Activated naive CD8-positive, alpha-beta T cell treated with anti-CD3 and anti-CD28 coated beads, Interleukin-2, amount 50 U/mL, for 24 hours (primary cell): ENCODE results near the gene SLC39A11.
"Not testable (repeated sequence)": the region's sequence is repeated elsewhere in the genome, so short reads cannot be mapped to it uniquely, and the experiment has no call there.

ENCODE experiments used
- ATAC-seq: fragments of 150-1000 bp; cut with Tn5 transposase; one replicate; pipeline ENCODE4 v1.10.0; 2021
- DNase-seq: peaks from one replicate; pipeline ENCODE4 v3.0.0; 2021
- H3K27ac Mint-ChIP-seq: one replicate; pipeline ENCODE4 v1.8.0; 2021; ENCODE audit warnings: mild to moderate bottlenecking, mixed read lengths
- H3K27me3 Mint-ChIP-seq: one replicate; pipeline ENCODE4 v1.8.0; 2021; ENCODE audit warnings: mixed read lengths
- H3K36me3 Mint-ChIP-seq: one replicate; pipeline ENCODE4 v1.8.0; 2021; ENCODE audit warnings: low read depth, mixed read lengths
- H3K4me1 Mint-ChIP-seq: one replicate; pipeline ENCODE4 v1.8.0; 2021; ENCODE audit warnings: mixed read lengths
- H3K4me3 Mint-ChIP-seq: one replicate; pipeline ENCODE4 v1.8.0; 2021; ENCODE audit warnings: mild to moderate bottlenecking, moderate library complexity, mixed read lengths
- H3K9me3 Mint-ChIP-seq: one replicate; pipeline ENCODE4 v1.8.0; 2021; ENCODE audit warnings: mixed read lengths

Gene SLC39A11

DNA sequence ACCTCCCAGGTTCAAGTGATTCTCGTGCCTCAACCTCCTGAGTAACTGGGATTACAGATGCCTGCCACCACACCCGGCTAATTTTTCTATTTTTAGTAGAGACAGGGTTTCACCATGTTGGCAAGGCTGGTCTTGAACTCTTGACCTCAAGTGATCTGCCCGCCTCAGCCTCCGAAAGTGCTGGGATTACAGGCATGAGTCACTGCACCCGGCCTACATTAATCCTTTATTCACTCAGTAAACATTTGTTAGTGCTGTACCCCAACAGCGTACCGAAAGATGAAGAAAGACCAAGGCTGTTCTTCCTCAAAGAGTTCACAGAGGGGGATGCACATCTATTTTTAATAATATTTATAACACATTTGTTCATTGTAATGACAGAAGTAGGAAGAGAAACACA is 196.2 kb downstream of the SLC39A11 start:
- not testable (repeated sequence) for H3K27ac Mint-ChIP-seq, ATAC-seq, DNase-seq, H3K27me3 Mint-ChIP-seq, H3K4me3 Mint-ChIP-seq, H3K9me3 Mint-ChIP-seq, H3K4me1 Mint-ChIP-seq
- peaks cover 10% of the 10 kb centered on the region for H3K36me3 Mint-ChIP-seq

DNA sequence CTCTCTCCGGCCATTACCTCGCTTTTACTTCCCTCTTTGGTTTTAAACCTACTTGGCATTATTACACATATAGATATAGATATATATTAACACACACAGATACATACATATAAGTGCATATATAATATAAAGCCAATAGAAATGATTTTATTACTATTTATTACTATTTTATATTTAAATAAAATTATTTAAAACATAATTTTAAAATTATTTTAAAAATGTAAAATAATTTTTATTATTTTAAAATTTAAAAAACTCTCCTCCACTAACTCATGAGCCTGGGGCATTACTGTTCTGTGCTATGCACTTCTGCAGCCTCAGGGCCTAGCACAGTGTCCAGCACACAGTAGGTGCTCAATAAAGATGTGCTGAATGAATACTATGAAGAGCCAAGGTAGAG is 200.9 kb downstream of the SLC39A11 start:
- peaks cover 33% of the 10 kb centered on the region for H3K36me3 Mint-ChIP-seq
- no peaks in the 10 kb centered on the region for H3K9me3 Mint-ChIP-seq
- ATAC-seq (no peak), DNase-seq (no peak)
- peak overlapping the region; percentile 42 for H3K27ac Mint-ChIP-seq
- no peak overlapping the region for H3K4me3 Mint-ChIP-seq
- peaks cover 20% of the 10 kb centered on the region for H3K4me1 Mint-ChIP-seq
- H3K27me3 Mint-ChIP-seq, result no peaks in the 10 kb centered on the region

DNA sequence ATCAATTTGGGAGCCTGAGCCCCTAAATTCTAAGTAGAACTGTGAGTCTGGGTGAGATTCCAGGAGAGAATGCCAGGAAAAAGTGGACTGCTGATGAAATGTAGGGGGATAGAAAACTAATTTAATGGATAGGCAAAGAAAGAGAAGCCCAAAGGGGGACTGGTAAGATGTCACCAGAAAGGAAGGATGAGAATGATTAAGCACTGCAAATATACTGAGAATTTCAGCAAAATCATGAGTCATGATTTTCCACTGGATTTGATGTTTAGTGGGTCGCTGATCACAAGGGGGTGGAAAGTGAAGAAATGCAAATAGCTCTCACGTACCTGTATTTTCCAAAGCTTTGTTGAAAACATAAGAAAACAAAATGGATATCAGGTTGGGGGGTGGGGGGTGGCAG is 201.8 kb downstream of the SLC39A11 start:
- ATAC-seq (peak; percentile 61), DNase-seq (no peak)
- no peaks in the 10 kb centered on the region for H3K9me3 Mint-ChIP-seq
- peaks cover 33% of the 10 kb centered on the region for H3K36me3 Mint-ChIP-seq
- H3K27ac Mint-ChIP-seq, result peak overlapping the region; percentile 61
- H3K27me3 Mint-ChIP-seq, result no peaks in the 10 kb centered on the region
- peaks cover 20% of the 10 kb centered on the region for H3K4me1 Mint-ChIP-seq
- H3K4me3 Mint-ChIP-seq, result no peak overlapping the region

DNA sequence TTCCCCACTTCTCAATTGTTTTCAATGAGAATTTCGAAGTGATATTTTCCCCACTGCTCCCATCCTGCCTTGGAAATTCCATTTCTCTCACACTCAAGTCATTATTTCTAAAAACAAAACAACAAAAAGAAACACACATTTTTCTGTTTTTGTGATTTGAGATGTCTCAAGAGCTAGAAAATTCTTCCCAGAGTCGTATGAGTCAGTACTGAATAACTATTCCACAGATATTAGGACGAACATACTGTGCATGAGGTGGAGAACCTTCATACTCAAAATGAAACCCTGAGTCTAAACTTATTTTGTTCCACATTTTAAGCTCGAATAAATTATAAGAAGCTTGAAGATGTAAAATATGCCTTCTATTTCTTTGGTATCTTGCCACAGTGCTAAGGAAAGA is 204.6 kb downstream of the SLC39A11 start:
- Mint-ChIP-seq H3K9me3 (no peaks in the 10 kb centered on the region), H3K27me3 (no peaks in the 10 kb centered on the region), H3K36me3 (peaks cover 29% of the 10 kb centered on the region), H3K4me3 (no peak overlapping the region), H3K27ac (peak overlapping the region; percentile 14), H3K4me1 (peaks cover 20% of the 10 kb centered on the region)
- no peak for ATAC-seq
- no peak for DNase-seq

DNA sequence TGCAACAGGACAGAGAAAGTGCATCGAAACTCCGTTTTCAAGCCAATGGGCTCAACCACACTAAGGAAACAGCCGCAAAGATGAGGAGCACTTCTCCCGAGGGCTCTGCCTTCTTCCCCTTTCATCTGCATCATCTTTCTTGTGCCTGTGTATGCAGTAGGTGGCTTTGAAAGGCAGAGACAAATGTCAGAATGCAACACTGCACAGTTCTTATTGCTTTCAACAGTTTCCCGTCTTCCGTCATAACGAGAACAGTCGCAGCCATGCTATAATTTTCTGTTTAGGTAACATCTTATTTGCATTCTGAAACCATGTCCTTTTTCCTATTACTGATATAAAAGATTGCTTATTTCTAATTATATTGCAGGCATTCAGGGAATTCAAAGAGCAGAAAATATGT is 205.2 kb downstream of the SLC39A11 start:
- H3K4me3 Mint-ChIP-seq, result no peak overlapping the region
- peaks cover 31% of the 10 kb centered on the region for H3K36me3 Mint-ChIP-seq
- ATAC-seq, result no peak

DNA sequence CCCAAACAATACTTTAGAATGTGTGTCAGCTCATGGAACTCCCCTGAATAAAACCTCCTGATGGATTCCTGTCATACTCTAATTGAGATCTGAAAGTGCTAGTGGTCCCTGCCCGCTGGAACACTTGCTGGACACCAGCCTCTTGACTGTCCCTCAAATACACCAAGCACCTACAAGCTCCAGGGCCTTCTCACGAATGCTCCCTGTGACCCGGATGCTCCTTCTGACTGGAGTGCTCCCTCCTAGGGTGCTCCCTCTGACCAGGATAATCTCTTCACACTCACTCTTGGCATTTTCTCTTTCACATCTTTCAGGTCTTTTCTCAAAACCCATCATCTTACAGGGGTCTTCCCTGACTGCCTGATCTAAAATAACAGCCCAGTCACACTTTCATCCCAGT is 205.9 kb downstream of the SLC39A11 start:
- Mint-ChIP-seq H3K9me3 (no peaks in the 10 kb centered on the region), H3K27me3 (no peaks in the 10 kb centered on the region), H3K4me1 (peaks cover 20% of the 10 kb centered on the region), H3K4me3 (no peak overlapping the region), H3K36me3 (peaks cover 37% of the 10 kb centered on the region), H3K27ac (no peak overlapping the region)
- ATAC-seq, result no peak
- DNase-seq, result no peak

More for the DNA sequence above, 205.2 kb downstream of the SLC39A11 start:
- Mint-ChIP-seq H3K9me3 (no peaks in the 10 kb centered on the region), H3K4me1 (peaks cover 20% of the 10 kb centered on the region), H3K27me3 (no peaks in the 10 kb centered on the region), H3K27ac (no peak overlapping the region)
- DNase-seq, result no peak

DNA sequence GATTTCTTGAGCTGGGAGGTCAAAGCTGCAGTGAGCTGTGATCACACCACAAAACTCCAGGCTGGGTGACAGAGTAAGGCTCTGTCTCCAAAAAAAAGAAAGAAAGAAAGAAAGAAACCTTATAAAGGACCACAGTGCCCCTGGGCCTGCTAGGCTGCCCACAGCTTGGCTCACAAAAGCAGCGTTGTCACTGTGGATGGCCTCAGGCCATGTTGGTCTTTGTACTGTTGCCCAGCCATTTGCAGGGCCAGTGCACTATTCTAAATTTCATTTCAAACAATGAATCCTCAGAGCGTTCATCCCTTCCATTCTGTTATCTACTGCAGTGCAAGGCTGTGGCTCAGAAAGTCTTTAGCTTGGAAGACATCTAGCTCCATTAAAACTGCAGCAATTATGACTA is 208.4 kb downstream of the SLC39A11 start:
- H3K27me3 Mint-ChIP-seq, result no peaks in the 10 kb centered on the region
- peaks cover 6% of the 10 kb centered on the region for H3K4me1 Mint-ChIP-seq
- H3K4me3 Mint-ChIP-seq, result no peak overlapping the region
- DNase-seq (no peak), ATAC-seq (no peak)
- no peak overlapping the region for H3K27ac Mint-ChIP-seq
- H3K36me3 Mint-ChIP-seq, result peaks cover 37% of the 10 kb centered on the region
- peaks cover 7% of the 10 kb centered on the region for H3K9me3 Mint-ChIP-seq

DNA sequence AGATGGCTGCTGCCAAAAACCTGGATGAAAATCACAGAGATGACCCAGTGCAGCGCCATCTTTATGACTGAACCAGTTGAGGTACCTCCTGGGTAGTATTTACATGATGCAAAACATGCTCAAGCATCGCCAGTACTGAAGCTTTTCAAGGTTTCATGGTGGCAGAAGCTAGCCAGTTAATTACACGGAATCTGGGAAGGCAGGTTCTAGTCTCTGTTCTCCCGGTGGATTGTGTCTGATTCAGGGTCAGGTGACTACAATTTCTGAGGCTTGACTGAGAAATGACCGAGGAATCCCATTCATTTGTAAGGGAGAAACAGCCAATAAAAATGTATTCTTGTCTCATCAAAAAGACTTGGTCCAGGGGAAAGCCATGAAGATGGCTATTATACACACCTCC is 209.1 kb downstream of the SLC39A11 start:
- H3K36me3 Mint-ChIP-seq, result peaks cover 37% of the 10 kb centered on the region
- no peak overlapping the region for H3K27ac Mint-ChIP-seq
- peaks cover 10% of the 10 kb centered on the region for H3K9me3 Mint-ChIP-seq
- no peak for ATAC-seq
- no peak for DNase-seq
- peaks cover 6% of the 10 kb centered on the region for H3K4me1 Mint-ChIP-seq
- no peaks in the 10 kb centered on the region for H3K27me3 Mint-ChIP-seq
- H3K4me3 Mint-ChIP-seq, result no peak overlapping the region

DNA sequence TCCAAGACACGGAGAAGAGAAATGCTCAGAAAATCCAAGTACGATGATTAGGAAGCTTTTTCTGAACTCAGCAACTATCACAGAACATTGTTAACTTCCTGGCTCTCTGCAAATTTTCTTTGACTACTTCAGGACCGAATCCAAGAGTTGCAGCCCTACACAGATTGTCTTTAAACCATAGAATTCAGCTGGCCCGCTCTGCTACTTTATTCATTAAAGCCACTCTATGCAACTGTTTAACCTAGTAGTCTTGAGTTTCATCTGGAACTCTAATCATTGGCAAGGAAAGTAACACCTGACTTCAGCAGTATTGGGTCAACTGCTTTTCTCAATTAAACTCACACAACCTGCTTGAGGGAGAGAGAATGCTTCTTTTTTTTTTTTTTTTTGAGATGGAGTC is 210.1 kb downstream of the SLC39A11 start:
- ATAC-seq (no peak), DNase-seq (no peak)
- no peaks in the 10 kb centered on the region for H3K27me3 Mint-ChIP-seq
- H3K4me1 Mint-ChIP-seq, result no peaks in the 10 kb centered on the region
- no peak overlapping the region for H3K4me3 Mint-ChIP-seq
- H3K9me3 Mint-ChIP-seq, result peaks cover 13% of the 10 kb centered on the region
- peaks cover 37% of the 10 kb centered on the region for H3K36me3 Mint-ChIP-seq
- H3K27ac Mint-ChIP-seq, result no peak overlapping the region

DNA sequence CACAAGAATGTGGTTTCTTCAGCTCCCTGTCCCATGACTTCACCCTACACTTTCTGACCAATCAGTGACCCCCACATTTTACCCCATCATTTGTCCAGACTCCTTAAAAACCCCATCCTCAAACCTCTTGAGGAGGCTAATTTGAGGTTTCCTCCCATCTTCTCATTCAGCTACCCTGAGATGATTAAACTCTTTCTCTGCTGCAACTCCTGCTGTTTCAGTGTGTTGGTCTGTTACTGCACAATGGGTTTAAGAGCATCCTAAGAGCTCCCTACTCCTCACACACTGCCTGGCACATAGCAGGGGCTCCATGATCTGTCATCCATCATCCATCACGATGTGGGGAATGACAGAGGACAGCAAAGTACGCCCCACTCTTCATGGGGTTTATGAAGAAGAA is 212.6 kb downstream of the SLC39A11 start:
- ATAC-seq (no peak), DNase-seq (no peak)
- no peaks in the 10 kb centered on the region for H3K4me1 Mint-ChIP-seq
- H3K27ac Mint-ChIP-seq, result no peak overlapping the region
- H3K27me3 Mint-ChIP-seq, result no peaks in the 10 kb centered on the region
- peaks cover 30% of the 10 kb centered on the region for H3K9me3 Mint-ChIP-seq
- peaks cover 51% of the 10 kb centered on the region for H3K36me3 Mint-ChIP-seq
- H3K4me3 Mint-ChIP-seq, result no peak overlapping the region

DNA sequence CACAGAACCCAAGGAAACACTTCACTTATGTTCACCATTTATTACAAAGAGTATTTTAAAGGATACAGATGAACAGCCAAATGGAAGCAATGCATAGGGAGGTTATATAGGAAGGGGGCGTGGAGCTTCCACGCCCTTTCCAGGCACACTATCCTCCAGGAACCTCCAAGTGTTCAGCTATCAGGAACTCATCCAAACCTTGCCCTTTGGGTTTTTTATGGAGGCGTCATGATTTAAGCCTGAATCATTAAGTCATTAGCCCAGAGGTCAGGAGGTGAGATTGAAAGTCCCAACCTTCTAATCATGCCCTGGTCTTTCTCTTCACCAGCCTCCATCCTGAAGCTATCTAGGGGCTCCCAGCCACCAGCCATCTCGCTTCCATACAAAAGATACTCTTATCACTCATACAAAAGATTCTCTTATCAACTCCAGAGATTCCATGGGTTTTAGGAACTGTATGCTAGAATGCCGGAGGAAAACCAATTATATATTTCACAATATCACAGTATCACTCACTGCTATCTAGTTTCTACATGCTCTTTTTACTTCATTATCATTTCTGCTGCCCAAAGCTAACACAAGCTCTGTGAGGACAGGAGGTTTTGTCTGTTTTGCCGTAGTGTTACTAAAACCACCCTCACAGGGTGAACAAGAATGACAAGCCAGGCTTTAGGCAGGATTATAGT is 213.4 kb downstream of the SLC39A11 start:
- ATAC-seq (no peak), DNase-seq (no peak)
- H3K36me3 Mint-ChIP-seq, result peaks cover 52% of the 10 kb centered on the region
- no peak overlapping the region for H3K27ac Mint-ChIP-seq
- H3K9me3 Mint-ChIP-seq, result peaks cover 35% of the 10 kb centered on the region
- no peaks in the 10 kb centered on the region for H3K4me1 Mint-ChIP-seq
- no peak overlapping the region for H3K4me3 Mint-ChIP-seq
- H3K27me3 Mint-ChIP-seq, result no peaks in the 10 kb centered on the region

DNA sequence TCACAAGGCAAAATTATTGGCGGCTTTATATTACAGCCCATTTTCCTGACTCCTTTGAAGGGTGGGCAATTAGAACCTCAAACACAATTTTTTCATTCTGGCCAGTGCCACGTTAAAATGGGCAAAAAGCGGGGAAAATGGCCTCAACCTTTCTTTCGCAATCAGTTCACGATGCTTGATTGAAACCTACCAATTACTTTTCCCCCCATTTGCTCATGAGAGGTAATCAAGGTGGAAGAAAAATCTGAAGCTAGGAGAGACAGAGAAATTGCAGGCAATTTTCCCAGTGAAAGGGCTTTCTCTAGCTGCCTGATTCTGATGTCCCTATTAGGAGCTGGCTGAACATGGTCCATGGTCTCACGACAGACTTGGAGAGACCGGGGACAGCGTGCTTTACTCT is 215.1 kb downstream of the SLC39A11 start:
- no peak overlapping the region for H3K27ac Mint-ChIP-seq
- H3K36me3 Mint-ChIP-seq, result peaks cover 49% of the 10 kb centered on the region

DNA sequence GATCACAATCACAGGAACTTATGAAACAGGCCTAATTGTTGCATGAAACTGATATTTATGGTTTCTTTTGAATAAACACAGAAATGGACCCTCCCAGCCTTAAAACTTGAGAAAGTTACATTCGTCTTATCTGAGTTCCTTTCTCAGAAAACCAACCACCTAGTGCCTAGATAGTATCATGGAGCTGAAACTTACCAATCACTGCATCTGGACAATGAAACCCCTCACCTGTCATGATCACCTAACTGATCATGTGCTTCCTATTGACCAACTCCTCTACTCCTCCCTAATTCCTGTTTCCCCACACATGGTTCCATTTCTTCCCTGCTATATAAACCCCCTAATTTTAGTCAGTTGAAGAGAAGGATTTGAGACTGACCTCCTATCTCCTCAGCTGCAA is 216.1 kb downstream of the SLC39A11 start:
- ATAC-seq, result no peak
- no peaks in the 10 kb centered on the region for H3K27me3 Mint-ChIP-seq
- peaks cover 35% of the 10 kb centered on the region for H3K9me3 Mint-ChIP-seq
- no peak overlapping the region for H3K27ac Mint-ChIP-seq
- no peaks in the 10 kb centered on the region for H3K4me1 Mint-ChIP-seq
- peaks cover 44% of the 10 kb centered on the region for H3K36me3 Mint-ChIP-seq
- DNase-seq, result no peak
- no peak overlapping the region for H3K4me3 Mint-ChIP-seq

More for the DNA sequence above, 215.1 kb downstream of the SLC39A11 start:
- Mint-ChIP-seq H3K4me1 (no peaks in the 10 kb centered on the region), H3K27me3 (no peaks in the 10 kb centered on the region), H3K4me3 (no peak overlapping the region), H3K9me3 (peaks cover 35% of the 10 kb centered on the region)
- DNase-seq, result no peak
- no peak for ATAC-seq

DNA sequence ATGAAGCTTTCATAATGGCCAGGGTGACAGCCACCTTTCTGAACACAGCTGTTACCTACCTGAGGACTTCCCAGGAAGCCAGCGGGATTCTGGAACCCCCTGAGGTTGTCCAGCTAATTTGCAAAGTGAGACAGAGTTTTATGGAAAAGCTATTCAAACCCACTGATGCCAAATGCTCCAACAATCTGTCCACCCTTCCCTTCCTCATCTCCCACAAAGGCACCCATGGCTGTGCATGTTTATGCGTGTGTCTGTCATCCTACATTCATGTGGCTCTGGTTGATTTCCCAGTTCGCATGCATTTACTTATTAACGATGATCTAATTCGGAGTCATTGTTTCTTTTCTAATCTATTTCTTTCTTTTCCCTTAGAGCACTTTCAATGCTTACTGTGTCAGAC is 217.1 kb downstream of the SLC39A11 start:
- Mint-ChIP-seq H3K4me1 (no peaks in the 10 kb centered on the region), H3K4me3 (no peak overlapping the region), H3K36me3 (peaks cover 43% of the 10 kb centered on the region), H3K27ac (no peak overlapping the region), H3K27me3 (no peaks in the 10 kb centered on the region), H3K9me3 (peaks cover 35% of the 10 kb centered on the region)
- ATAC-seq, result no peak
- DNase-seq, result no peak

DNA sequence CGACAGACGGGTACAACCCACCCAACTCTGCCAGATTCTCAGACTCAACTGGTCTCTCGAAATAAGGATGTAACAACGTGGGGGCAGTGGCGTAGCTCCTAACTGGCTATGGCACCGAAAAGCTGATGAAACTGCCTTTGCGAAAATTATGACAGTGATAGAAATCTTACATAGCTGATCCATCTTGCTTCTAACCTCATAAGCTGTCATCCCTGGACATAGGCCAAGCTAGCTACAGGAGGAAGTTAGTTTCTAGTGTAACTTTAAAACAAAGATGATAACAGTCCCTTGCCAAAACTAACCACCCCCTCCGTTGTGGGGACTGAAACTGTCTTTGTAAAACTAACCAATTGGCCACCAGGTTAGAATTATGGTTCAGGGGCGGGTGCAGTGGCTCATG is 220.1 kb downstream of the SLC39A11 start:
- Mint-ChIP-seq H3K27ac (no peak overlapping the region), H3K27me3 (no peaks in the 10 kb centered on the region), H3K9me3 (peaks cover 22% of the 10 kb centered on the region), H3K4me1 (peaks cover 8% of the 10 kb centered on the region), H3K4me3 (no peak overlapping the region), H3K36me3 (peaks cover 25% of the 10 kb centered on the region)
- ATAC-seq, result no peak
- no peak for DNase-seq
